GM23338 (cell line): ENCODE results near the gene RRP12. TPM values are rescaled to one million over a fixed set of nuclear protein-coding genes. Genes with fewer than 3 reads are reported as not detected.

Source experiments
- ATAC-seq: fragments of 200-7000 bp; cut with Tn5 transposase; 3 replicates; pipeline ENCODE4 v1.9.1; 2020
- DNase-seq: peaks from one replicate; pipeline ENCODE4 v3.0.0-alpha.2; 2015; ENCODE audit warnings: low spot score
- H2AFZ ChIP-seq: fragments of 200-600 bp; sonication (generic); 2 replicates; pipeline ENCODE4 v1.8.0; 2016; ENCODE audit warnings: antibody characterized with exemption, mild to moderate bottlenecking, moderate library complexity
- H3F3A ChIP-seq: fragments of 200-600 bp; sonication (generic); replicated peaks from 2 replicates; pipeline ENCODE4 v1.8.0; 2017; ENCODE audit warnings: antibody characterized with exemption, mixed run types, low read depth
- H3K27ac ChIP-seq: fragments of 200-600 bp; sonication (generic); 2 replicates; pipeline ENCODE4 v1.6.1; 2016; ENCODE audit warnings: low read depth
- H3K27me3 ChIP-seq: fragments of 200-600 bp; sonication (generic); 2 replicates; pipeline ENCODE4 v1.8.0; 2016; ENCODE audit warnings: mild to moderate bottlenecking, mixed run types, moderate library complexity; ENCODE audit not compliant: insufficient read depth
- H3K36me3 ChIP-seq: fragments of 200-600 bp; sonication (generic); 2 replicates; pipeline ENCODE4 v1.8.0; 2016; ENCODE audit warnings: mild to moderate bottlenecking; ENCODE audit not compliant: insufficient read depth
- H3K4me1 ChIP-seq: fragments of 200-600 bp; sonication (generic); 2 replicates; pipeline ENCODE4 v1.8.0; 2016; ENCODE audit warnings: mild to moderate bottlenecking, moderate library complexity; ENCODE audit not compliant: insufficient read depth
- H3K4me2 ChIP-seq: fragments of 200-600 bp; sonication (generic); 2 replicates; pipeline ENCODE4 v1.7.1; 2017; ENCODE audit warnings: mixed run types
- H3K4me3 ChIP-seq: fragments of 200-600 bp; sonication (generic); 2 replicates; pipeline ENCODE4 v1.6.1; 2016; ENCODE audit warnings: mixed run types
- H3K79me2 ChIP-seq: fragments of 200-600 bp; sonication (generic); replicated peaks from 2 replicates; pipeline ENCODE4 v1.8.0; 2017; ENCODE audit warnings: mild to moderate bottlenecking; ENCODE audit not compliant: insufficient read depth
- H3K9me2 ChIP-seq: fragments of 200-600 bp; sonication (generic); 2 replicates; pipeline ENCODE4 v1.8.0; 2017; ENCODE audit not compliant: insufficient read depth
- H4K20me1 ChIP-seq: fragments of 200-600 bp; sonication (generic); replicated peaks from 2 replicates; pipeline ENCODE4 v1.8.0; 2017; ENCODE audit warnings: mild to moderate bottlenecking; ENCODE audit not compliant: insufficient read depth
- H3K27ac Mint-ChIP-seq: 2 replicates; pipeline ENCODE4 v1.8.0; 2020; ENCODE audit warnings: inconsistent platforms, mild to moderate bottlenecking, moderate library complexity, mixed read lengths
- H3K27me3 Mint-ChIP-seq: 3 replicates; pipeline ENCODE4 v1.8.0; 2022; ENCODE audit warnings: low read depth, mild to moderate bottlenecking, moderate library complexity, mixed read lengths, inconsistent platforms; ENCODE audit not compliant: insufficient read depth, poor library complexity
- H3K36me3 Mint-ChIP-seq: 3 replicates; pipeline ENCODE4 v1.8.0; 2021; ENCODE audit warnings: low read depth, mild to moderate bottlenecking, inconsistent platforms, moderate library complexity, mixed read lengths
- H3K4me1 Mint-ChIP-seq: 3 replicates; pipeline ENCODE4 v1.8.0; 2020; ENCODE audit warnings: mild to moderate bottlenecking, inconsistent platforms, mixed read lengths
- H3K4me3 Mint-ChIP-seq: 3 replicates; pipeline ENCODE4 v1.8.0; 2021; ENCODE audit warnings: moderate library complexity, mild to moderate bottlenecking, inconsistent platforms, mixed read lengths
- H3K9me3 Mint-ChIP-seq: 3 replicates; pipeline ENCODE4 v1.8.0; 2020; ENCODE audit warnings: moderate library complexity, mild to moderate bottlenecking, inconsistent platforms, mixed read lengths
- CREB1 ChIP-seq: fragments of 250-450 bp; sonication (Bioruptor Pico); IDR thresholded peaks from 2 replicates; pipeline ENCODE4 v1.5.0; 2020; ENCODE audit warnings: low read depth, mild to moderate bottlenecking, moderate library complexity
- CTCF ChIP-seq, 2 experiments: fragments of 200-600 bp in 1 of 2; sonication (generic) in 1 of 2; conservative IDR thresholded peaks; 2 replicates each; pipeline versions ENCODE4 v1.5.1 to v1.6.1; 2016 to 2017; ENCODE audit warnings: antibody characterized with exemption in 2 of 2, low read depth in 2 of 2, mild to moderate bottlenecking in 2 of 2, moderate library complexity in 1 of 2
- ETS1 ChIP-seq: IDR thresholded peaks from 2 replicates; pipeline ENCODE4 v1.6.1; 2016; ENCODE audit warnings: antibody characterized with exemption
- EZH2 ChIP-seq: fragments of 200-600 bp; sonication (generic); IDR thresholded peaks from one replicate; pipeline ENCODE4 v1.8.0; 2017; ENCODE audit warnings: antibody characterized with exemption, mild to moderate bottlenecking, low read depth; ENCODE audit not compliant: unreplicated experiment
- EZH2phosphoT487 ChIP-seq: fragments of 200-600 bp; sonication (generic); IDR thresholded peaks from one replicate; pipeline ENCODE4 v1.8.1; 2018; ENCODE audit warnings: antibody characterized with exemption; ENCODE audit not compliant: unreplicated experiment
- JUNB ChIP-seq: IDR thresholded peaks from one replicate; pipeline ENCODE4 v1.6.1; 2016; ENCODE audit warnings: antibody characterized with exemption; ENCODE audit not compliant: unreplicated experiment
- NANOG ChIP-seq: IDR thresholded peaks from 2 replicates; pipeline ENCODE4 v1.6.1; 2016; ENCODE audit warnings: antibody characterized with exemption, borderline replicate concordance
- POLR2AphosphoS5 ChIP-seq: IDR thresholded peaks from 2 replicates; pipeline ENCODE4 v1.6.1; 2016; ENCODE audit warnings: antibody characterized with exemption, low read depth
- REST ChIP-seq: IDR thresholded peaks from one replicate; pipeline ENCODE4 v1.6.1; 2018; ENCODE audit warnings: antibody characterized with exemption; ENCODE audit not compliant: unreplicated experiment
- STAT1 ChIP-seq: IDR thresholded peaks from one replicate; pipeline ENCODE4 v1.6.1; 2016; ENCODE audit warnings: antibody characterized with exemption; ENCODE audit not compliant: unreplicated experiment
- ZNF114 ChIP-seq: fragments of 250-450 bp; sonication (Bioruptor Pico); IDR thresholded peaks from 2 replicates; pipeline ENCODE4 v1.5.0; 2020; ENCODE audit warnings: mild to moderate bottlenecking, moderate library complexity
- ZNF331 ChIP-seq: fragments of 250-450 bp; sonication (Bioruptor Pico); IDR thresholded peaks from 2 replicates; pipeline ENCODE4 v1.5.0; 2020; ENCODE audit warnings: low read depth, mild to moderate bottlenecking, moderate library complexity
- ZNF462 ChIP-seq: fragments of 250-450 bp; sonication (Bioruptor Pico); IDR thresholded peaks from 2 replicates; pipeline ENCODE4 v1.5.0; 2020; ENCODE audit warnings: mild to moderate bottlenecking, moderate library complexity
- polyA plus RNA-seq: library from polyadenylated mRNA; unstranded; fragments of >200 nt; fragmentation: Nextera tagmentation; extraction: Ambion mirVana; gene quantifications from 2 replicates; pipeline ENCODE4 v1.2.1, GENCODE V29; 2016
- total RNA-seq: library from RNA; depleted of rRNA; stranded (reverse); fragments of >200 nt; shearing (Covaris generic); gene quantifications from 2 replicates; pipeline ENCODE4 v1.2.3, GENCODE V29; 2014

RRP12 gene
- total and polyA plus RNA-seq, 2 experiments from 2014 or later = 53.4 to 62.6 TPM

GRCh38 chr10:97334370-97335175 is 66.6 kb downstream of the RRP12 start, which contains the start of gene FRAT2:
TSS of gene FRAT2 (minus strand) at chr10:97334729. CDS start at chr10:97334572, 157 bp downstream.
- peaks cover 53% of the 10 kb centered on the region for H3K4me1 Mint-ChIP-seq
- H3K27me3 Mint-ChIP-seq = peaks cover 23% of the 10 kb centered on the region
- H3K4me3 Mint-ChIP-seq = peak within 1 kb of the TSS; percentile 94
- Histone ChIP-seq H3K27ac (peak within 1 kb of the TSS; percentile 98), H3K4me1 (peaks cover 57% of the 10 kb centered on the region), H3K4me3 (peak within 1 kb of the TSS; percentile 82), H3K9me2 (no peaks in the 10 kb centered on the region), H2AFZ (no peak within 1 kb of the TSS), H3K27me3 (no peaks in the 10 kb centered on the region), H3K36me3 (no peaks in the 10 kb centered on the region), H3F3A (peaks cover 19% of the 10 kb centered on the region), H3K79me2 (peaks cover 43% of the 10 kb centered on the region), H4K20me1 (peaks cover 24% of the 10 kb centered on the region), H3K4me2 (peak within 1 kb of the TSS; percentile 93)
- peak; percentile 94 for DNase-seq
- TF ChIP-seq NANOG (no peak), JUNB (no peak), ZNF462 (CRISPR knock-in tag) (no peak), ZNF331 (CRISPR knock-in tag) (peak; percentile 10; the same call in 1 of the 2 replicates), ETS1 (no peak), CTCF (conservative IDR thresholded peaks at IDR 0.05; ENCODE audit: low read depth in 2 of 2) (no peak), STAT1 (no peak), EZH2 (no peak), POLR2AphosphoS5 (peak; percentile 90), ZNF114 (CRISPR knock-in tag) (no peak), EZH2phosphoT487 (no peak), CREB1 (CRISPR knock-in tag) (peak; percentile 93), REST (no peak)
- ATAC-seq = peak; percentile 28
- no peaks in the 10 kb centered on the region for H3K9me3 Mint-ChIP-seq
- H3K27ac Mint-ChIP-seq = peak within 1 kb of the TSS; percentile 95
- peaks cover 32% of the 10 kb centered on the region for H3K36me3 Mint-ChIP-seq
